Body of pancreas (tissue), 4 donors: ENCODE results near the gene PAK5. TPM values are rescaled to one million over a fixed set of nuclear protein-coding genes. Genes with fewer than 3 reads are reported as not detected.

ENCODE experiments used
- ATAC-seq: fragments of 150-250 bp; one replicate; pipeline ENCODE4 v1.9.1; 2016
- DNase-seq, 4 donors: peaks; one replicate each; pipeline ENCODE4 v3.0.0-alpha.2; 2019
- H3K27ac ChIP-seq, 4 donors: fragments of 200-600 bp; sonication (generic); 1 replicate in 3 of 4; 2 replicates in 1 of 4; pipeline versions ENCODE4 v1.5.1 to v1.6.1; 2016 to 2019; ENCODE audit warnings: mild to moderate bottlenecking in 1 of 4, mixed read lengths in 1 of 4, moderate library complexity in 1 of 4
- H3K27me3 ChIP-seq, 2 donors: fragments of 200-600 bp; sonication (generic); one replicate each; pipeline ENCODE4 v1.6.0; 2016; ENCODE audit warnings: mild to moderate bottlenecking in 1 of 2
- H3K36me3 ChIP-seq, 2 donors: fragments of 200-600 bp; sonication (generic); replicated peaks in 1 of 2; 2 replicates each; pipeline ENCODE4 v1.5.1; 2016; ENCODE audit warnings: low read depth in 2 of 2; ENCODE audit not compliant: insufficient read depth in 1 of 2
- H3K4me1 ChIP-seq: fragments of 200-600 bp; sonication (generic); one replicate; pipeline ENCODE4 v1.6.0; 2016
- H3K4me3 ChIP-seq, 2 donors: fragments of 200-600 bp; sonication (generic); 1 replicate in 1 of 2; 2 replicates in 1 of 2; pipeline ENCODE4 v1.5.1; 2016 to 2019
- H3K9me3 ChIP-seq, 3 donors: fragments of 200-600 bp; sonication (generic); 1 replicate in 2 of 3; 2 replicates in 1 of 3; pipeline ENCODE4 v1.5.1; 2016
- CTCF ChIP-seq, 7 experiments: fragments of 450-650 bp in 4 of 7; fragments of 200-600 bp in 3 of 7; sonication (generic) in 3 of 7; IDR thresholded peaks; one replicate each; pipeline ENCODE4 v1.5.1; 2016 to 2019; ENCODE audit warnings: antibody characterized with exemption in 7 of 7
- POLR2A ChIP-seq, 3 donors: fragments of 450-650 bp; IDR thresholded peaks; one replicate each; pipeline ENCODE4 v1.6.1; 2016; ENCODE audit warnings: antibody characterized with exemption in 3 of 3, mild to moderate bottlenecking in 2 of 3
- WGBS, 2 donors: methylation state at CpG; one replicate each; pipeline ENCODE4 v1.1.5; 2017; 5-methylcytosine and 5-hydroxymethylcytosine counted together
- intact Hi-C: fragments of 100-400 bp; cut with DNase I; formaldehyde crosslinking; loops from one replicate; pipeline ENCODE4 v1.15.1; 2023
- total RNA-seq, 2 donors: library from RNA; depleted of rRNA; stranded (reverse); fragments of >200 nt; gene quantifications; one replicate each; pipeline ENCODE4 v1.1.0, GENCODE V29; 2016

Gene PAK5
- total RNA-seq, 2 donors from 2014 or later = 0.33 to 0.52 TPM

- Histone ChIP-seq H3K27me3 (peaks cover 0 to 17% of the 10 kb centered on the region in 2 donors), H3K27ac (no peak overlapping the region), H3K36me3 (no peaks in the 10 kb centered on the region), H3K4me1 (peaks cover 9% of the 10 kb centered on the region), H3K4me3 (no peak overlapping the region), H3K9me3 (no peaks in the 10 kb centered on the region)
- 6 to 11% methylated on average over 16 to 30 of the region's 30 CpGs for WGBS, 2 donors
- DNase-seq (no peak), ATAC-seq (no peak)
- intact Hi-C loops = no loop called here
- TF ChIP-seq POLR2A (IDR thresholded peaks at IDR 0.05) (no peak), CTCF (IDR thresholded peaks at IDR 0.05) (no peak)
These were observed 330.1 kb downstream of the PAK5 start for GRCh38 chr20:9508696-9509178.

GRCh38 chr20:9508240-9508661, 330.6 kb downstream of the PAK5 start:
- intact Hi-C loops = no loop called here
- Histone ChIP-seq H3K27me3 (peaks cover 0 to 17% of the 10 kb centered on the region in 2 donors), H3K9me3 (no peaks in the 10 kb centered on the region), H3K27ac (no peak overlapping the region), H3K36me3 (no peaks in the 10 kb centered on the region), H3K4me1 (peaks cover 9% of the 10 kb centered on the region), H3K4me3 (no peak overlapping the region)
- ATAC-seq (no peak), DNase-seq (no peak)
- TF ChIP-seq POLR2A (IDR thresholded peaks at IDR 0.05) (no peak), CTCF (IDR thresholded peaks at IDR 0.05) (no peak)
- 6 to 8% methylated on average over 23 of the region's 23 CpGs for WGBS, 2 donors

GRCh38 chr20:9507544-9508239, 331.2 kb downstream of the PAK5 start:
- TF ChIP-seq CTCF (IDR thresholded peaks at IDR 0.05) (no peak), POLR2A (IDR thresholded peaks at IDR 0.05) (no peak)
- no peak overlapping the region for H3K4me3 ChIP-seq
- intact Hi-C loops = no loop called here
- DNase-seq = no peak
- H3K9me3 ChIP-seq = no peaks in the 10 kb centered on the region
- peaks cover 9% of the 10 kb centered on the region for H3K4me1 ChIP-seq
- H3K27ac ChIP-seq = no peak overlapping the region
- 4 to 19% methylated on average over 27 to 30 of the region's 37 CpGs for WGBS, 2 donors
- ATAC-seq = no peak
- H3K27me3 ChIP-seq = peaks cover 0 to 17% of the 10 kb centered on the region in 2 donors
- no peaks in the 10 kb centered on the region for H3K36me3 ChIP-seq

- WGBS, 2 donors = 6 to 15% methylated on average over 10 to 31 of the region's 31 CpGs
- Histone ChIP-seq H3K4me3 (no peak overlapping the region), H3K9me3 (no peaks in the 10 kb centered on the region), H3K27ac (no peak overlapping the region), H3K4me1 (peaks cover 9% of the 10 kb centered on the region), H3K36me3 (no peaks in the 10 kb centered on the region), H3K27me3 (peaks cover 0 to 17% of the 10 kb centered on the region in 2 donors)
- TF ChIP-seq POLR2A (IDR thresholded peaks at IDR 0.05) (no peak), CTCF (IDR thresholded peaks at IDR 0.05) (no peak)
- DNase-seq (no peak), ATAC-seq (no peak)
- intact Hi-C loops = no loop called here
These were observed 331.9 kb downstream of the PAK5 start for GRCh38 chr20:9506964-9507369.
